Astrocyte (in vitro differentiated cells and primary cell): Measurements from ENCODE around the gene HAPLN3. TPM values are rescaled to one million over a fixed set of nuclear protein-coding genes. Genes with fewer than 3 reads are reported as not detected.

Source experiments
- DNase-seq: peaks from one replicate; pipeline ENCODE4 v3.0.0-alpha.2; 2010; ENCODE audit warnings: low read depth
- FAIRE-seq: peaks from 2 replicates; lab custom pipeline; 2011; peaks lifted over from hg19 to GRCh38; lab: Jason Lieb, UNC
- H2AFZ ChIP-seq: 2 replicates; pipeline ENCODE4 v1.6.0; 2012; ENCODE audit warnings: low read depth, low read length, inconsistent platforms
- H3K27ac ChIP-seq: 2 replicates; pipeline ENCODE4 v1.5.1; 2011; ENCODE audit warnings: low read depth, low read length, inconsistent platforms
- H3K27me3 ChIP-seq: 2 replicates; pipeline ENCODE4 v1.6.0; 2011; ENCODE audit warnings: low read length, inconsistent platforms; ENCODE audit not compliant: insufficient read depth
- H3K36me3 ChIP-seq: 2 replicates; pipeline ENCODE4 v1.5.1; 2011; ENCODE audit warnings: low read length, inconsistent platforms; ENCODE audit not compliant: insufficient read depth
- H3K4me1 ChIP-seq: 2 replicates; pipeline ENCODE4 v1.5.1; 2011; ENCODE audit warnings: low read length, inconsistent platforms; ENCODE audit not compliant: insufficient read depth
- H3K4me2 ChIP-seq: 2 replicates; pipeline ENCODE4 v1.6.0; 2012; ENCODE audit warnings: low read length, inconsistent platforms
- H3K4me3 ChIP-seq: 2 replicates; pipeline ENCODE4 v1.5.1; 2011; ENCODE audit warnings: low read depth, mild to moderate bottlenecking, low read length, inconsistent platforms; ENCODE audit not compliant: insufficient read depth
- H3K79me2 ChIP-seq: 2 replicates; pipeline ENCODE4 v1.6.0; 2012; ENCODE audit warnings: mild to moderate bottlenecking, low read length, inconsistent platforms; ENCODE audit not compliant: insufficient read depth
- H3K9ac ChIP-seq: 2 replicates; pipeline ENCODE4 v1.6.0; 2012; ENCODE audit warnings: mild to moderate bottlenecking, low read length, inconsistent platforms
- H3K9me3 ChIP-seq: 2 replicates; pipeline ENCODE4 v1.5.1; 2012; ENCODE audit warnings: low read depth, mild to moderate bottlenecking, low read length, inconsistent platforms; ENCODE audit not compliant: insufficient read depth
- H4K20me1 ChIP-seq: 2 replicates; pipeline ENCODE4 v1.6.0; 2012; ENCODE audit warnings: low read length, inconsistent platforms; ENCODE audit not compliant: insufficient read depth
- H3K27ac Mint-ChIP-seq: one replicate; pipeline ENCODE4 v1.8.0; 2021; ENCODE audit warnings: mild to moderate bottlenecking, mixed read lengths; ENCODE audit not compliant: unreplicated experiment
- H3K27me3 Mint-ChIP-seq: one replicate; pipeline ENCODE4 v1.8.0; 2021; ENCODE audit warnings: low read depth, mixed read lengths; ENCODE audit not compliant: unreplicated experiment
- H3K36me3 Mint-ChIP-seq: one replicate; pipeline ENCODE4 v1.8.0; 2021; ENCODE audit warnings: low read depth, mixed read lengths; ENCODE audit not compliant: unreplicated experiment
- H3K4me1 Mint-ChIP-seq: one replicate; pipeline ENCODE4 v1.8.0; 2021; ENCODE audit warnings: low read depth, mixed read lengths; ENCODE audit not compliant: unreplicated experiment
- H3K4me3 Mint-ChIP-seq: one replicate; pipeline ENCODE4 v1.8.0; 2021; ENCODE audit warnings: mild to moderate bottlenecking, moderate library complexity, mixed read lengths; ENCODE audit not compliant: unreplicated experiment
- H3K9me3 Mint-ChIP-seq: one replicate; pipeline ENCODE4 v1.8.0; 2021; ENCODE audit warnings: mild to moderate bottlenecking, mixed read lengths; ENCODE audit not compliant: unreplicated experiment
- CTCF ChIP-seq: IDR thresholded peaks from 2 replicates; pipeline ENCODE4 v1.5.1; 2011; ENCODE audit warnings: low read depth, mild to moderate bottlenecking, inconsistent platforms, low read length, moderate library complexity; ENCODE audit not compliant: insufficient read depth
- EZH2 ChIP-seq: IDR thresholded peaks from 2 replicates; pipeline ENCODE4 v1.6.1; 2012; ENCODE audit warnings: mild to moderate bottlenecking, low read length, inconsistent platforms; ENCODE audit not compliant: insufficient read depth
- total RNA-seq: library from RNA; stranded (reverse); gene quantifications from 2 replicates; pipeline ENCODE4 v1.2.1, GENCODE V29; 2021

The HAPLN3 gene
- total RNA-seq, 1 donor from 2014 or later: 8.2 TPM

GRCh38 chr15:88918738-88919137 lies 23.4 kb upstream of the HAPLN3 start:
- H3K4me2 ChIP-seq: peak overlapping the region; percentile 69
- no peaks in the 10 kb centered on the region for H3K27me3 ChIP-seq
- H3K36me3 ChIP-seq: no peaks in the 10 kb centered on the region
- Mint-ChIP-seq H3K4me3 (peak overlapping the region; percentile 47), H3K27me3 (no peaks in the 10 kb centered on the region), H3K27ac (peak overlapping the region; percentile 100), H3K4me1 (peaks cover 27% of the 10 kb centered on the region), H3K36me3 (no peaks in the 10 kb centered on the region), H3K9me3 (no peaks in the 10 kb centered on the region)
- no peaks in the 10 kb centered on the region for H3K79me2 ChIP-seq
- peak overlapping the region; percentile 56 for H3K9ac ChIP-seq
- H3K9me3 ChIP-seq: no peaks in the 10 kb centered on the region
- peak overlapping the region; percentile 18 for H2AFZ ChIP-seq
- H3K4me1 ChIP-seq: peaks cover 24% of the 10 kb centered on the region
- DNase-seq (peak; percentile 99), FAIRE-seq (peak; percentile 93)
- H3K27ac ChIP-seq: peak overlapping the region; percentile 82
- H4K20me1 ChIP-seq: no peaks in the 10 kb centered on the region
- TF ChIP-seq CTCF: no peak
- H3K4me3 ChIP-seq: no peak overlapping the region

GRCh38 chr15:88917760-88918159 lies 22.4 kb upstream of the HAPLN3 start:
- peaks cover 27% of the 10 kb centered on the region for H3K4me1 Mint-ChIP-seq
- Histone ChIP-seq H3K79me2 (peaks cover 1% of the 10 kb centered on the region), H3K9ac (no peak overlapping the region), H3K27ac (no peak overlapping the region), H4K20me1 (no peaks in the 10 kb centered on the region), H3K27me3 (no peaks in the 10 kb centered on the region), H3K4me1 (peaks cover 24% of the 10 kb centered on the region), H2AFZ (no peak overlapping the region), H3K36me3 (no peaks in the 10 kb centered on the region), H3K4me2 (no peak overlapping the region), H3K9me3 (no peaks in the 10 kb centered on the region), H3K4me3 (no peak overlapping the region)
- no peak overlapping the region for H3K4me3 Mint-ChIP-seq
- TF ChIP-seq EZH2 (no peak), CTCF (no peak)
- DNase-seq: no peak
- H3K36me3 Mint-ChIP-seq: no peaks in the 10 kb centered on the region
- no peaks in the 10 kb centered on the region for H3K27me3 Mint-ChIP-seq
- no peaks in the 10 kb centered on the region for H3K9me3 Mint-ChIP-seq
- FAIRE-seq: no peak
- H3K27ac Mint-ChIP-seq: peak overlapping the region; percentile 36

GRCh38 chr15:88915354-88915753 lies 20.0 kb upstream of the HAPLN3 start:
- Mint-ChIP-seq H3K4me3 (no peak overlapping the region), H3K9me3 (peaks cover 2% of the 10 kb centered on the region), H3K4me1 (peaks cover 33% of the 10 kb centered on the region)

More at GRCh38 chr15:88915354-88915753, 20.0 kb upstream of the HAPLN3 start:
- H3K27me3 ChIP-seq: no peaks in the 10 kb centered on the region
- H3K27ac ChIP-seq: no peak overlapping the region
- H3K9me3 ChIP-seq: no peaks in the 10 kb centered on the region
- H3K36me3 ChIP-seq: no peaks in the 10 kb centered on the region
- Mint-ChIP-seq H3K36me3 (peaks cover 2% of the 10 kb centered on the region), H3K27me3 (no peaks in the 10 kb centered on the region), H3K27ac (no peak overlapping the region)
- no peak for TF ChIP-seq CTCF
- TF ChIP-seq EZH2: no peak
- no peak overlapping the region for H3K9ac ChIP-seq
- no peak for FAIRE-seq
- H3K4me3 ChIP-seq: no peak overlapping the region
- no peak overlapping the region for H2AFZ ChIP-seq
- peaks cover 18% of the 10 kb centered on the region for H4K20me1 ChIP-seq
- H3K79me2 ChIP-seq: peaks cover 25% of the 10 kb centered on the region
- H3K4me1 ChIP-seq: peaks cover 35% of the 10 kb centered on the region
- no peak for DNase-seq
- H3K4me2 ChIP-seq: no peak overlapping the region
